HCT116 (cell line): Measurements from ENCODE around the gene TEX29. TPM values are rescaled to one million over a fixed set of nuclear protein-coding genes. Genes with fewer than 3 reads are reported as not detected.
A peak's percentile ranks its signal among the peaks of the same experiment; 100 is the strongest.

ENCODE experiments used
- ATAC-seq: fragments of 200-7000 bp; cut with Tn5 transposase; 2 replicates; pipeline ENCODE4 v1.9.1; 2020; ENCODE audit warnings: mild to moderate bottlenecking, moderate library complexity
- BruUV-seq: library from RNA; stranded (reverse); fragments of 400-500 nt; replicated peaks from 2 replicates; lab custom pipeline; 2021; lab: Mats Ljungman, UMichigan
- CTCF ChIA-PET: fragments of 300-600 bp; sonication (Branson Sonifier 250); formaldehyde crosslinking; loops from one replicate; lab custom pipeline; 2021; ENCODE audit warnings: antibody characterized with exemption; lab: Charles Lee
- POLR2A ChIA-PET: fragments of 300-600, 350-600 bp; sonication (Branson Sonifier 250); formaldehyde crosslinking; loops from one replicate; lab custom pipeline; 2021; ENCODE audit warnings: antibody characterized with exemption; lab: Charles Lee
- RAD21 ChIA-PET, 2 experiments: fragments of 300-600 bp; sonication (Branson Sonifier 250); formaldehyde crosslinking; loops; one replicate each; lab custom pipeline; 2023; ENCODE audit warnings: low total read pairs in 2 of 2; ENCODE audit not compliant: uncharacterized antibody in 2 of 2, unreplicated experiment in 2 of 2, low non-redundant PET in 1 of 2; lab: Charles Lee
- DNase-seq: peaks from one replicate; pipeline ENCODE4 v3.0.0-alpha.2; 2010; ENCODE audit warnings: low read depth, low spot score
- H2AFZ ChIP-seq: fragments of 200-600 bp; shearing (Covaris generic), sonication (generic); 2 replicates; pipeline ENCODE4 v1.6.1; 2017; ENCODE audit warnings: low read depth, mixed run types, mixed read lengths, antibody characterized with exemption, low read length; ENCODE audit not compliant: poor library complexity, severe bottlenecking
- H3K27ac ChIP-seq: 2 replicates; pipeline ENCODE4 v1.5.1; 2012; ENCODE audit warnings: low read depth, low read length
- H3K27me3 ChIP-seq: fragments of 200-600 bp; sonication (generic); 2 replicates; pipeline ENCODE4 v1.6.1; 2016; ENCODE audit warnings: mixed run types, low read length, mixed read lengths; ENCODE audit not compliant: insufficient read depth
- H3K36me3 ChIP-seq, 2 experiments: fragments of 200-500 bp in 1 of 2; fragments of 200-600 bp in 1 of 2; sonication (Bioruptor generic) in 1 of 2; sonication (generic) in 1 of 2; 2 replicates each; pipeline versions ENCODE4 v1.5.1 to v1.6.1; 2014 to 2016; ENCODE audit warnings: low read length in 2 of 2, inconsistent platforms in 1 of 2, mixed read lengths in 1 of 2, mixed run types in 1 of 2; ENCODE audit not compliant: insufficient read depth in 2 of 2, control insufficient read depth in 1 of 2
- H3K4me1 ChIP-seq, 2 experiments: fragments of 200-600 bp in 1 of 2; sonication (generic) in 1 of 2; 2 replicates each; pipeline versions ENCODE4 v1.5.1 to v1.6.1; 2012 to 2017; ENCODE audit warnings: low read length in 2 of 2, inconsistent platforms in 1 of 2, mild to moderate bottlenecking in 1 of 2, mixed read lengths in 1 of 2, mixed run types in 1 of 2, moderate library complexity in 1 of 2; ENCODE audit not compliant: insufficient read depth in 2 of 2, control insufficient read depth in 1 of 2
- H3K4me2 ChIP-seq: fragments of 200-600 bp; sonication (generic); 2 replicates; pipeline ENCODE4 v1.6.1; 2017; ENCODE audit warnings: mixed run types, low read length, mixed read lengths
- H3K4me3 ChIP-seq, 2 experiments: fragments of 200-600 bp in 1 of 2; sonication (generic) in 1 of 2; replicated peaks in 1 of 2; 2 replicates each; pipeline ENCODE4 v1.5.1; 2011 to 2016; ENCODE audit warnings: low read length in 2 of 2, control low read depth in 1 of 2, low read depth in 1 of 2, mild to moderate bottlenecking in 1 of 2, mixed read lengths in 1 of 2, mixed run types in 1 of 2
- H3K79me2 ChIP-seq: fragments of 200-600 bp; sonication (generic); 2 replicates; pipeline ENCODE4 v1.6.1; 2017; ENCODE audit warnings: mild to moderate bottlenecking, mixed run types, low read length, moderate library complexity, mixed read lengths; ENCODE audit not compliant: insufficient read depth
- H3K9ac ChIP-seq: fragments of 200-600 bp; sonication (generic); 2 replicates; pipeline ENCODE4 v1.6.1; 2016; ENCODE audit warnings: low read length, mixed read lengths
- H3K9me2 ChIP-seq: fragments of 200-600 bp; sonication (generic), shearing (Covaris generic); 2 replicates; pipeline ENCODE4 v1.6.1; 2017; ENCODE audit warnings: mixed run types, mild to moderate bottlenecking, moderate library complexity; ENCODE audit not compliant: insufficient read depth
- H3K9me3 ChIP-seq, 2 experiments: fragments of 200-500 bp in 1 of 2; fragments of 200-600 bp in 1 of 2; sonication (Bioruptor generic) in 1 of 2; sonication (generic) in 1 of 2; 2 replicates each; pipeline ENCODE4 v1.6.1; 2014 to 2017; ENCODE audit warnings: low read length in 2 of 2, mixed read lengths in 2 of 2, inconsistent platforms in 1 of 2, low read depth in 1 of 2, mild to moderate bottlenecking in 1 of 2, mixed run types in 1 of 2, moderate library complexity in 1 of 2; ENCODE audit not compliant: control insufficient read depth in 1 of 2, insufficient read depth in 1 of 2
- H4K20me1 ChIP-seq: fragments of 200-600 bp; sonication (generic), shearing (Covaris generic); 2 replicates; pipeline ENCODE4 v1.6.1; 2017; ENCODE audit warnings: mixed run types, mild to moderate bottlenecking, moderate library complexity; ENCODE audit not compliant: insufficient read depth
- ATF3 ChIP-seq: IDR thresholded peaks from 2 replicates; pipeline ENCODE4 v1.6.1; 2012
- CTCF ChIP-seq, 3 experiments: fragments of 200-600 bp in 1 of 3; sonication (generic) in 1 of 3; IDR thresholded peaks in 2 of 3; conservative IDR thresholded peaks in 1 of 3; 2 replicates each; pipeline ENCODE4 v1.5.1; 2012 to 2017; ENCODE audit warnings: low read depth in 2 of 3, low read length in 2 of 3, antibody characterized with exemption in 1 of 3, borderline replicate concordance in 1 of 3, control low read depth in 1 of 3, mild to moderate bottlenecking in 1 of 3, mixed read lengths in 1 of 3, mixed run types in 1 of 3, moderate library complexity in 1 of 3; ENCODE audit not compliant: insufficient read depth in 1 of 3
- EGR1 ChIP-seq: IDR thresholded peaks from 2 replicates; pipeline ENCODE4 v1.6.1; 2012; ENCODE audit warnings: low read depth
- ELF1 ChIP-seq: IDR thresholded peaks from 2 replicates; pipeline ENCODE4 v1.6.1; 2012; ENCODE audit warnings: low read depth, borderline replicate concordance
- EZH2 ChIP-seq: fragments of 200-600 bp; sonication (generic); IDR thresholded peaks from 2 replicates; pipeline ENCODE4 v1.6.1; 2017; ENCODE audit warnings: antibody characterized with exemption, mixed run types
- EZH2phosphoT487 ChIP-seq: fragments of 200-600 bp; IDR thresholded peaks from 2 replicates; pipeline ENCODE4 v1.6.1; 2018; ENCODE audit warnings: antibody characterized with exemption, borderline replicate concordance
- FOSL1 ChIP-seq: IDR thresholded peaks from 2 replicates; pipeline ENCODE4 v1.6.1; 2012; ENCODE audit warnings: low read depth
- JUND ChIP-seq: IDR thresholded peaks from 2 replicates; pipeline ENCODE4 v1.6.1; 2012
- MAX ChIP-seq: IDR thresholded peaks from 2 replicates; pipeline ENCODE4 v1.6.1; 2012
- POLR2AphosphoS5 ChIP-seq: IDR thresholded peaks from 2 replicates; pipeline ENCODE4 v1.6.1; 2011; ENCODE audit warnings: mild to moderate bottlenecking, low read depth, low read length, moderate library complexity
- REST ChIP-seq: IDR thresholded peaks from 2 replicates; pipeline ENCODE4 v1.6.1; 2012; ENCODE audit warnings: low read depth
- SRF ChIP-seq: IDR thresholded peaks from 2 replicates; pipeline ENCODE4 v1.6.1; 2012; ENCODE audit warnings: low read depth
- TCF7L2 ChIP-seq: IDR thresholded peaks from 2 replicates; pipeline ENCODE4 v1.7.0; 2011; ENCODE audit warnings: borderline replicate concordance, inconsistent platforms; ENCODE audit not compliant: insufficient read depth, insufficient read length; ENCODE audit errors: extremely low read depth
- YY1 ChIP-seq: IDR thresholded peaks from 2 replicates; pipeline ENCODE4 v1.6.1; 2011; ENCODE audit warnings: low read length, low read depth, moderate library complexity, mild to moderate bottlenecking; ENCODE audit not compliant: insufficient replicate concordance; ENCODE audit errors: extremely low read depth
- ZFX ChIP-seq: fragments of 450-650 bp; IDR thresholded peaks from 2 replicates; pipeline ENCODE4 v1.6.1; 2017
- ZNF274 ChIP-seq: fragments of 200-500 bp; sonication (Bioruptor generic); IDR thresholded peaks from 2 replicates; pipeline ENCODE4 v1.6.1; 2014; ENCODE audit warnings: mild to moderate bottlenecking, low read depth, low read length, inconsistent platforms
- intact Hi-C: fragments of 100-400 bp; cut with micrococcal nuclease; formaldehyde crosslinking; loops from 2 replicates; pipeline ENCODE4 v1.10.0; 2022
- total RNA-seq: library from RNA; stranded (reverse); gene quantifications from one replicate; pipeline ENCODE4 v1.2.1, GENCODE V29; 2021; ENCODE audit not compliant: unreplicated experiment

TEX29 gene
- total RNA-seq, 1 experiment from 2014 or later = not detected

- no TSS peak for BruUV-seq
- intact Hi-C loops = no loop called here
- ATAC-seq (peak; percentile 42; the same call in 1 of the 2 replicates), DNase-seq (no peak)
- no peak overlapping the region for H3K9ac ChIP-seq
- no peaks in the 10 kb centered on the region for H3K36me3 ChIP-seq
- H3K4me2 ChIP-seq = no peak overlapping the region
- H4K20me1 ChIP-seq = no peaks in the 10 kb centered on the region
- H3K27me3 ChIP-seq = peaks cover 40% of the 10 kb centered on the region
- no peak overlapping the region for H3K27ac ChIP-seq
- H3K4me3 ChIP-seq = no peak overlapping the region
- no peak for TF ChIP-seq SRF
- TF ChIP-seq FOSL1 = no peak
- no peak for TF ChIP-seq YY1
- TF ChIP-seq JUND = no peak
- TF ChIP-seq EZH2phosphoT487 = no peak
- TF ChIP-seq TCF7L2 = no peak
- no peak for TF ChIP-seq MAX
- no peak for TF ChIP-seq ELF1
- TF ChIP-seq CTCF (IDR thresholded peaks at IDR 0.05 in 2 of 3, conservative IDR thresholded peaks at IDR 0.05 in 1 of 3; ENCODE audit: borderline replicate concordance in 1 of 3, insufficient read depth in 1 of 3, low read depth in 2 of 3, low read length in 2 of 3) = no peak
- TF ChIP-seq EZH2 = no peak
- no peak for TF ChIP-seq REST
- TF ChIP-seq ZNF274 = no peak
- TF ChIP-seq EGR1 = no peak
- TF ChIP-seq ZFX = no peak
- no peak for TF ChIP-seq ATF3
- TF ChIP-seq POLR2AphosphoS5 = no peak
- ChIA-PET POLR2A (no interaction called here), CTCF (no interaction called here), RAD21 (no interaction called here)
- no peaks in the 10 kb centered on the region for H3K79me2 ChIP-seq
- no peaks in the 10 kb centered on the region for H3K4me1 ChIP-seq
- H3K9me3 ChIP-seq = no peaks in the 10 kb centered on the region
- H3K9me2 ChIP-seq = no peaks in the 10 kb centered on the region
- no peak overlapping the region for H2AFZ ChIP-seq
Observed at GRCh38 chr13:111359237-111359915, 38.9 kb downstream of the TEX29 start.
